Hindlimb muscle (tissue), 1 donor: ENCODE data around the gene GABRA4. TPM values are rescaled to one million over a fixed set of nuclear protein-coding genes. Genes with fewer than 3 reads are reported as not detected.

Source experiments
- DNase-seq: peaks from one replicate; pipeline ENCODE4 v3.0.0-alpha.2; 2013
- polyA plus RNA-seq: library from polyadenylated mRNA; unstranded; fragments of 120-200 nt; gene quantifications from one replicate; pipeline ENCODE4 v1.2.1, GENCODE V29; 2013; ENCODE audit not compliant: insufficient read length

The GABRA4 gene
- polyA plus RNA-seq, 1 donor, result not detected

GRCh38 chr4:46927201-46927600 is 66.2 kb downstream of the GABRA4 start:
- DNase-seq, result no peak

- DNase-seq, result no peak
These were observed 68.4 kb downstream of the GABRA4 start for GRCh38 chr4:46924789-46925529.

GRCh38 chr4:46922205-46922604 is 71.2 kb downstream of the GABRA4 start:
- no peak for DNase-seq

GRCh38 chr4:46909078-46909477 is 84.3 kb downstream of the GABRA4 start, which contains the start of gene COX7B2:
Gene COX7B2, minus strand, starts transcription at chr4:46909245. Its CDS starts 174,053 bp downstream, at chr4:46735192.
- no peak for DNase-seq

- DNase-seq, result no peak
These were observed 85.2 kb downstream of the GABRA4 start for GRCh38 chr4:46908148-46908547.

- DNase-seq, result no peak
These were observed 93.3 kb downstream of the GABRA4 start for GRCh38 chr4:46900082-46900481.

- no peak for DNase-seq
These were observed 98.6 kb downstream of the GABRA4 start for GRCh38 chr4:46894826-46895225.

- DNase-seq, result no peak
These were observed 103.3 kb downstream of the GABRA4 start for GRCh38 chr4:46890056-46890455.

GRCh38 chr4:46889410-46889809 is 104.0 kb downstream of the GABRA4 start:
- no peak for DNase-seq

GRCh38 chr4:46886711-46887110 is 106.7 kb downstream of the GABRA4 start:
- DNase-seq, result no peak

GRCh38 chr4:46878641-46879040 is 114.7 kb downstream of the GABRA4 start:
- no peak for DNase-seq

GRCh38 chr4:46874811-46875210 is 118.6 kb downstream of the GABRA4 start:
- DNase-seq, result no peak

GRCh38 chr4:46870411-46870810 is 123.0 kb downstream of the GABRA4 start:
- DNase-seq, result no peak

Other genes with a start within 250 kb of the GABRA4 start
- not detected for gene COX7B2, start 84.3 kb downstream of the GABRA4 start, polyA plus RNA-seq
- gene GABRB1, start 38.0 kb upstream of the GABRA4 start, polyA plus RNA-seq, result not detected